ENCODE measurements around the gene CDH22. TPM values are rescaled to one million over a fixed set of nuclear protein-coding genes. Genes with fewer than 3 reads are reported as not detected.
A peak's percentile ranks its signal among the peaks of the same experiment; 100 is the strongest.

Gene CDH22
- total and polyA plus RNA-seq, 10 of the 15 experiments (the other 5 are each of a cell fraction or from before 2014, with no cell fraction given) = not detected

DNA sequence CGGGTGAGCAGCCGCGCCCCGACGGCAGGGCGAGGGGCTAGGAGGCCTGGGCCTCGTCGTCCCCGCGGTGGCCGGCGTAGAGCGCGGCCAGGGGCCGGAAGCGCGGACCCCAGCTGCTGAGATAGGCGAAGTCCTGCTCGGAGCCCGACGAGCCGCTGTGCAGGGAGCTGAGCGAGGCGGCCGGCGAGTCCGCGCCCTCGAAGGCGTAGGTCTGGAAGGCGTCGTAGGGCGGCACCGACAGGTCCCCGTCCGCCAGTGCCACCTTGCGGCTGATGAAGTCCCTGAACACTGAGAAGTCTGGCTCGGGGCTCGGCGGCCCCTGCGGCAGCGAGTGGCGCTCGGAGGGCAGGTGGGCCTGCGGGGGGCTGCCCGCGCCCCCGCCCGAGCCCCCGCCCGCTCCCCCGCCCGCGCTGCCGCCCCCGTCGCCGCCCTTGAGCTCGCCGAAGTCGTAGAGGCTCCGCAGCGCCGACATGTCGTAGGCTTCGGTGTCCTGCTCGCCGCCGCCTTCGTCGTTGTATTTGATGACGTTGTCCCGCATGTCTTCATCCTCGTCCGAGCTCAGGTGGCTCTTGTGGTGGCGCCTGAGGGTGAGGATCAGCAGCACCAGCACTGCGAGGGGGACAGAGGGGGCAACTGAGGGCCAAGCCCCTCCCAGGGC lies 133.7 kb downstream of the CDH22 start:
- ChIA-PET POLR2A (no interaction called here), CTCF (interaction anchor here (0.6 to 2.2 kb wide), 19 partner anchors 8 to 204 kb away, joined by 3 to 16 read pairs (median 6); no protein-coding TSS in a partner anchor), SMC1A (ENCODE audit: uncharacterized antibody, unreplicated experiment) (interaction anchor here (0.7 to 2.2 kb wide), 8 partner anchors 13 to 1500 kb away, joined by 3 to 11 read pairs (median 3); no protein-coding TSS in a partner anchor), RAD21 (ENCODE audit: unreplicated experiment) (interaction anchor here (1.0 to 1.7 kb wide), 3 partner anchors 45 to 151 kb away, joined by 3 to 5 read pairs (median 3); no protein-coding TSS in a partner anchor)
- DNase-seq (ENCODE audit: low read depth, low spot score) = no peak
- Histone ChIP-seq H3K79me2 (ENCODE audit: control insufficient read depth, insufficient read depth, low read length) (no peaks in the 10 kb centered on the region), H3K4me2 (ENCODE audit: control insufficient read depth, insufficient read depth) (no peak overlapping the region), H3K4me3 (no peak overlapping the region), H4K20me1 (ENCODE audit: control insufficient read depth, insufficient read depth) (no peaks in the 10 kb centered on the region; the same call in 1 of the 2 replicates), H3K9me3 (replicated peaks; ENCODE audit: control insufficient read depth, insufficient read depth, low read length) (no peaks in the 10 kb centered on the region), H3K9ac (ENCODE audit: control insufficient read depth, insufficient read depth, low read length) (no peak overlapping the region), H3K27ac (ENCODE audit: control insufficient read depth, insufficient read depth) (no peak overlapping the region), H3K27me3 (replicated peaks in 1 of 2; ENCODE audit: control insufficient read depth in 2 of 2, insufficient read depth in 2 of 2, low read length in 1 of 2) (peaks cover 5 to 12% of the 10 kb centered on the region in 2 experiments; a peak in 3 of 4 replicates), H3K36me3 (ENCODE audit: control insufficient read depth in 2 of 2, insufficient read depth in 2 of 2, low read length in 1 of 2) (no peaks in the 10 kb centered on the region; a peak in 1 of 4 replicates), H2AFZ (ENCODE audit: control insufficient read depth, low read depth, low read length) (no peak overlapping the region), H3K4me1 (ENCODE audit: control insufficient read depth, insufficient read depth, low read length) (no peaks in the 10 kb centered on the region)
- in situ Hi-C loops (cut with MboI) = no loop called here
- BruUV-seq (replicated peaks) = no TSS peak
- intact Hi-C loops (cut with micrococcal nuclease; ENCODE audit: unreplicated experiment) = loop anchor here (1.0 to 2.0 kb wide), 3 partner anchors 42 to 160 kb away; no protein-coding TSS in a partner anchor
- FAIRE-seq = no peak
- 24% methylated on average over 69 of the region's 77 CpGs for WGBS (ENCODE audit: insufficient coverage, insufficient replicate concordance, low lambda C conversion rate, missing lambda C conversion rate)
- peak; percentile 98 for ATAC-seq
- TF ChIP-seq DPF2 (IDR thresholded peaks at IDR 0.05) = no peak
- TF ChIP-seq, protein P1, sequence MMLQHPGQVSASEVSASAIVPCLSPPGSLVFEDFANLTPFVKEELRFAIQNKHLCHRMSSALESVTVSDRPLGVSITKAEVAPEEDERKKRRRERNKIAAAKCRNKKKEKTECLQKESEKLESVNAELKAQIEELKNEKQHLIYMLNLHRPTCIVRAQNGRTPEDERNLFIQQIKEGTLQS (IDR thresholded peaks at IDR 0.05; ENCODE audit: borderline replicate concordance, extremely low read depth, low read depth, low read length) = no peak
- TF ChIP-seq NBN (IDR thresholded peaks at IDR 0.05) = no peak
- TF ChIP-seq, protein P2, sequence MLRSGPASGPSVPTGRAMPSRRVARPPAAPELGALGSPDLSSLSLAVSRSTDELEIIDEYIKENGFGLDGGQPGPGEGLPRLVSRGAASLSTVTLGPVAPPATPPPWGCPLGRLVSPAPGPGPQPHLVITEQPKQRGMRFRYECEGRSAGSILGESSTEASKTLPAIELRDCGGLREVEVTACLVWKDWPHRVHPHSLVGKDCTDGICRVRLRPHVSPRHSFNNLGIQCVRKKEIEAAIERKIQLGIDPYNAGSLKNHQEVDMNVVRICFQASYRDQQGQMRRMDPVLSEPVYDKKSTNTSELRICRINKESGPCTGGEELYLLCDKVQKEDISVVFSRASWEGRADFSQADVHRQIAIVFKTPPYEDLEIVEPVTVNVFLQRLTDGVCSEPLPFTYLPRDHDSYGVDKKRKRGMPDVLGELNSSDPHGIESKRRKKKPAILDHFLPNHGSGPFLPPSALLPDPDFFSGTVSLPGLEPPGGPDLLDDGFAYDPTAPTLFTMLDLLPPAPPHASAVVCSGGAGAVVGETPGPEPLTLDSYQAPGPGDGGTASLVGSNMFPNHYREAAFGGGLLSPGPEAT (IDR thresholded peaks at IDR 0.05; ENCODE audit: low read depth) = no peak
- no peak for TF ChIP-seq JUNB (IDR thresholded peaks at IDR 0.05)
- TF ChIP-seq, protein P3, sequence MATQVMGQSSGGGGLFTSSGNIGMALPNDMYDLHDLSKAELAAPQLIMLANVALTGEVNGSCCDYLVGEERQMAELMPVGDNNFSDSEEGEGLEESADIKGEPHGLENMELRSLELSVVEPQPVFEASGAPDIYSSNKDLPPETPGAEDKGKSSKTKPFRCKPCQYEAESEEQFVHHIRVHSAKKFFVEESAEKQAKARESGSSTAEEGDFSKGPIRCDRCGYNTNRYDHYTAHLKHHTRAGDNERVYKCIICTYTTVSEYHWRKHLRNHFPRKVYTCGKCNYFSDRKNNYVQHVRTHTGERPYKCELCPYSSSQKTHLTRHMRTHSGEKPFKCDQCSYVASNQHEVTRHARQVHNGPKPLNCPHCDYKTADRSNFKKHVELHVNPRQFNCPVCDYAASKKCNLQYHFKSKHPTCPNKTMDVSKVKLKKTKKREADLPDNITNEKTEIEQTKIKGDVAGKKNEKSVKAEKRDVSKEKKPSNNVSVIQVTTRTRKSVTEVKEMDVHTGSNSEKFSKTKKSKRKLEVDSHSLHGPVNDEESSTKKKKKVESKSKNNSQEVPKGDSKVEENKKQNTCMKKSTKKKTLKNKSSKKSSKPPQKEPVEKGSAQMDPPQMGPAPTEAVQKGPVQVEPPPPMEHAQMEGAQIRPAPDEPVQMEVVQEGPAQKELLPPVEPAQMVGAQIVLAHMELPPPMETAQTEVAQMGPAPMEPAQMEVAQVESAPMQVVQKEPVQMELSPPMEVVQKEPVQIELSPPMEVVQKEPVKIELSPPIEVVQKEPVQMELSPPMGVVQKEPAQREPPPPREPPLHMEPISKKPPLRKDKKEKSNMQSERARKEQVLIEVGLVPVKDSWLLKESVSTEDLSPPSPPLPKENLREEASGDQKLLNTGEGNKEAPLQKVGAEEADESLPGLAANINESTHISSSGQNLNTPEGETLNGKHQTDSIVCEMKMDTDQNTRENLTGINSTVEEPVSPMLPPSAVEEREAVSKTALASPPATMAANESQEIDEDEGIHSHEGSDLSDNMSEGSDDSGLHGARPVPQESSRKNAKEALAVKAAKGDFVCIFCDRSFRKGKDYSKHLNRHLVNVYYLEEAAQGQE (IDR thresholded peaks at IDR 0.05; ENCODE audit: low read depth, low read length) = no peak
- TF ChIP-seq SMAD5 (IDR thresholded peaks at IDR 0.05; ENCODE audit: low read depth) = no peak
- peak; percentile 85 for TF ChIP-seq SMC3 (IDR thresholded peaks at IDR 0.05; ENCODE audit: borderline replicate concordance, low read length)
- TF ChIP-seq, protein P4, sequence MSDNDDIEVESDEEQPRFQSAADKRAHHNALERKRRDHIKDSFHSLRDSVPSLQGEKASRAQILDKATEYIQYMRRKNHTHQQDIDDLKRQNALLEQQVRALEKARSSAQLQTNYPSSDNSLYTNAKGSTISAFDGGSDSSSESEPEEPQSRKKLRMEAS (IDR thresholded peaks at IDR 0.05; ENCODE audit: low read depth, low read length) = no peak
- TF ChIP-seq SMAD1 (IDR thresholded peaks at IDR 0.05; ENCODE audit: low read depth, partially characterized antibody) = no peak
- peak; percentile 55; the same call in 1 of the 2 replicates for TF ChIP-seq YY1 (IDR thresholded peaks at IDR 0.05; ENCODE audit: low read depth, low read length)
- TF ChIP-seq NR2C2 (IDR thresholded peaks at IDR 0.05; ENCODE audit: borderline replicate concordance, control insufficient read depth, insufficient read length, low read depth) = no peak
- TF ChIP-seq, protein P5, sequence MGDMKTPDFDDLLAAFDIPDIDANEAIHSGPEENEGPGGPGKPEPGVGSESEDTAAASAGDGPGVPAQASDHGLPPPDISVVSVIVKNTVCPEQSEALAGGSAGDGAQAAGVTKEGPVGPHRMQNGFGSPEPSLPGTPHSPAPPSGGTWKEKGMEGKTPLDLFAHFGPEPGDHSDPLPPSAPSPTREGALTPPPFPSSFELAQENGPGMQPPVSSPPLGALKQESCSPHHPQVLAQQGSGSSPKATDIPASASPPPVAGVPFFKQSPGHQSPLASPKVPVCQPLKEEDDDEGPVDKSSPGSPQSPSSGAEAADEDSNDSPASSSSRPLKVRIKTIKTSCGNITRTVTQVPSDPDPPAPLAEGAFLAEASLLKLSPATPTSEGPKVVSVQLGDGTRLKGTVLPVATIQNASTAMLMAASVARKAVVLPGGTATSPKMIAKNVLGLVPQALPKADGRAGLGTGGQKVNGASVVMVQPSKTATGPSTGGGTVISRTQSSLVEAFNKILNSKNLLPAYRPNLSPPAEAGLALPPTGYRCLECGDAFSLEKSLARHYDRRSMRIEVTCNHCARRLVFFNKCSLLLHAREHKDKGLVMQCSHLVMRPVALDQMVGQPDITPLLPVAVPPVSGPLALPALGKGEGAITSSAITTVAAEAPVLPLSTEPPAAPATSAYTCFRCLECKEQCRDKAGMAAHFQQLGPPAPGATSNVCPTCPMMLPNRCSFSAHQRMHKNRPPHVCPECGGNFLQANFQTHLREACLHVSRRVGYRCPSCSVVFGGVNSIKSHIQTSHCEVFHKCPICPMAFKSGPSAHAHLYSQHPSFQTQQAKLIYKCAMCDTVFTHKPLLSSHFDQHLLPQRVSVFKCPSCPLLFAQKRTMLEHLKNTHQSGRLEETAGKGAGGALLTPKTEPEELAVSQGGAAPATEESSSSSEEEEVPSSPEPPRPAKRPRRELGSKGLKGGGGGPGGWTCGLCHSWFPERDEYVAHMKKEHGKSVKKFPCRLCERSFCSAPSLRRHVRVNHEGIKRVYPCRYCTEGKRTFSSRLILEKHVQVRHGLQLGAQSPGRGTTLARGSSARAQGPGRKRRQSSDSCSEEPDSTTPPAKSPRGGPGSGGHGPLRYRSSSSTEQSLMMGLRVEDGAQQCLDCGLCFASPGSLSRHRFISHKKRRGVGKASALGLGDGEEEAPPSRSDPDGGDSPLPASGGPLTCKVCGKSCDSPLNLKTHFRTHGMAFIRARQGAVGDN (IDR thresholded peaks at IDR 0.05) = no peak

Data from GM12878 (cell line).